GM23338 (cell line): ENCODE data around the gene CCDC97. TPM values are rescaled to one million over a fixed set of nuclear protein-coding genes. Genes with fewer than 3 reads are reported as not detected.
A peak's percentile ranks its signal among the peaks of the same experiment; 100 is the strongest.

Source experiments
- ATAC-seq: fragments of 200-7000 bp; cut with Tn5 transposase; 3 replicates; pipeline ENCODE4 v1.9.1; 2020
- DNase-seq: peaks from one replicate; pipeline ENCODE4 v3.0.0-alpha.2; 2015; ENCODE audit warnings: low spot score
- H2AFZ ChIP-seq: fragments of 200-600 bp; sonication (generic); 2 replicates; pipeline ENCODE4 v1.8.0; 2016; ENCODE audit warnings: antibody characterized with exemption, mild to moderate bottlenecking, moderate library complexity
- H3F3A ChIP-seq: fragments of 200-600 bp; sonication (generic); replicated peaks from 2 replicates; pipeline ENCODE4 v1.8.0; 2017; ENCODE audit warnings: antibody characterized with exemption, mixed run types, low read depth
- H3K27ac ChIP-seq: fragments of 200-600 bp; sonication (generic); 2 replicates; pipeline ENCODE4 v1.6.1; 2016; ENCODE audit warnings: low read depth
- H3K27me3 ChIP-seq: fragments of 200-600 bp; sonication (generic); 2 replicates; pipeline ENCODE4 v1.8.0; 2016; ENCODE audit warnings: mild to moderate bottlenecking, mixed run types, moderate library complexity; ENCODE audit not compliant: insufficient read depth
- H3K36me3 ChIP-seq: fragments of 200-600 bp; sonication (generic); 2 replicates; pipeline ENCODE4 v1.8.0; 2016; ENCODE audit warnings: mild to moderate bottlenecking; ENCODE audit not compliant: insufficient read depth
- H3K4me1 ChIP-seq: fragments of 200-600 bp; sonication (generic); 2 replicates; pipeline ENCODE4 v1.8.0; 2016; ENCODE audit warnings: mild to moderate bottlenecking, moderate library complexity; ENCODE audit not compliant: insufficient read depth
- H3K4me2 ChIP-seq: fragments of 200-600 bp; sonication (generic); 2 replicates; pipeline ENCODE4 v1.7.1; 2017; ENCODE audit warnings: mixed run types
- H3K4me3 ChIP-seq: fragments of 200-600 bp; sonication (generic); 2 replicates; pipeline ENCODE4 v1.6.1; 2016; ENCODE audit warnings: mixed run types
- H3K79me2 ChIP-seq: fragments of 200-600 bp; sonication (generic); replicated peaks from 2 replicates; pipeline ENCODE4 v1.8.0; 2017; ENCODE audit warnings: mild to moderate bottlenecking; ENCODE audit not compliant: insufficient read depth
- H3K9me2 ChIP-seq: fragments of 200-600 bp; sonication (generic); 2 replicates; pipeline ENCODE4 v1.8.0; 2017; ENCODE audit not compliant: insufficient read depth
- H4K20me1 ChIP-seq: fragments of 200-600 bp; sonication (generic); replicated peaks from 2 replicates; pipeline ENCODE4 v1.8.0; 2017; ENCODE audit warnings: mild to moderate bottlenecking; ENCODE audit not compliant: insufficient read depth
- H3K27ac Mint-ChIP-seq: 2 replicates; pipeline ENCODE4 v1.8.0; 2020; ENCODE audit warnings: inconsistent platforms, mild to moderate bottlenecking, moderate library complexity, mixed read lengths
- H3K27me3 Mint-ChIP-seq: 3 replicates; pipeline ENCODE4 v1.8.0; 2022; ENCODE audit warnings: low read depth, mild to moderate bottlenecking, moderate library complexity, mixed read lengths, inconsistent platforms; ENCODE audit not compliant: insufficient read depth, poor library complexity
- H3K36me3 Mint-ChIP-seq: 3 replicates; pipeline ENCODE4 v1.8.0; 2021; ENCODE audit warnings: low read depth, mild to moderate bottlenecking, inconsistent platforms, moderate library complexity, mixed read lengths
- H3K4me1 Mint-ChIP-seq: 3 replicates; pipeline ENCODE4 v1.8.0; 2020; ENCODE audit warnings: mild to moderate bottlenecking, inconsistent platforms, mixed read lengths
- H3K4me3 Mint-ChIP-seq: 3 replicates; pipeline ENCODE4 v1.8.0; 2021; ENCODE audit warnings: moderate library complexity, mild to moderate bottlenecking, inconsistent platforms, mixed read lengths
- H3K9me3 Mint-ChIP-seq: 3 replicates; pipeline ENCODE4 v1.8.0; 2020; ENCODE audit warnings: moderate library complexity, mild to moderate bottlenecking, inconsistent platforms, mixed read lengths
- CREB1 ChIP-seq: fragments of 250-450 bp; sonication (Bioruptor Pico); IDR thresholded peaks from 2 replicates; pipeline ENCODE4 v1.5.0; 2020; ENCODE audit warnings: low read depth, mild to moderate bottlenecking, moderate library complexity
- ETS1 ChIP-seq: IDR thresholded peaks from 2 replicates; pipeline ENCODE4 v1.6.1; 2016; ENCODE audit warnings: antibody characterized with exemption
- EZH2 ChIP-seq: fragments of 200-600 bp; sonication (generic); IDR thresholded peaks from one replicate; pipeline ENCODE4 v1.8.0; 2017; ENCODE audit warnings: antibody characterized with exemption, mild to moderate bottlenecking, low read depth; ENCODE audit not compliant: unreplicated experiment
- EZH2phosphoT487 ChIP-seq: fragments of 200-600 bp; sonication (generic); IDR thresholded peaks from one replicate; pipeline ENCODE4 v1.8.1; 2018; ENCODE audit warnings: antibody characterized with exemption; ENCODE audit not compliant: unreplicated experiment
- JUNB ChIP-seq: IDR thresholded peaks from one replicate; pipeline ENCODE4 v1.6.1; 2016; ENCODE audit warnings: antibody characterized with exemption; ENCODE audit not compliant: unreplicated experiment
- NANOG ChIP-seq: IDR thresholded peaks from 2 replicates; pipeline ENCODE4 v1.6.1; 2016; ENCODE audit warnings: antibody characterized with exemption, borderline replicate concordance
- POLR2AphosphoS5 ChIP-seq: IDR thresholded peaks from 2 replicates; pipeline ENCODE4 v1.6.1; 2016; ENCODE audit warnings: antibody characterized with exemption, low read depth
- REST ChIP-seq: IDR thresholded peaks from one replicate; pipeline ENCODE4 v1.6.1; 2018; ENCODE audit warnings: antibody characterized with exemption; ENCODE audit not compliant: unreplicated experiment
- STAT1 ChIP-seq: IDR thresholded peaks from one replicate; pipeline ENCODE4 v1.6.1; 2016; ENCODE audit warnings: antibody characterized with exemption; ENCODE audit not compliant: unreplicated experiment
- polyA plus RNA-seq: library from polyadenylated mRNA; unstranded; fragments of >200 nt; fragmentation: Nextera tagmentation; extraction: Ambion mirVana; gene quantifications from 2 replicates; pipeline ENCODE4 v1.2.1, GENCODE V29; 2016
- total RNA-seq: library from RNA; depleted of rRNA; stranded (reverse); fragments of >200 nt; shearing (Covaris generic); gene quantifications from 2 replicates; pipeline ENCODE4 v1.2.3, GENCODE V29; 2014

Gene CCDC97
- total and polyA plus RNA-seq, 2 experiments from 2014 or later, result 8.0 to 11.0 TPM

- no peak for TF ChIP-seq POLR2AphosphoS5
Observed at GRCh38 chr19:41359741-41360140, 49.8 kb downstream of the CCDC97 start (continued).

GRCh38 chr19:41362143-41362847, 52.3 kb downstream of the CCDC97 start:
- Histone ChIP-seq H4K20me1 (no peaks in the 10 kb centered on the region), H3F3A (0 out of 2 replicates have a peak, but pooled peaks cover 4% of the 10 kb centered on the region), H3K4me3 (no peak overlapping the region), H2AFZ (no peak overlapping the region), H3K79me2 (peaks cover 6% of the 10 kb centered on the region; the same call in 1 of the 2 replicates), H3K27ac (no peak overlapping the region), H3K9me2 (0 out of 2 replicates have a peak, but pooled peaks cover 4% of the 10 kb centered on the region), H3K4me1 (no peaks in the 10 kb centered on the region), H3K27me3 (no peaks in the 10 kb centered on the region), H3K36me3 (no peaks in the 10 kb centered on the region), H3K4me2 (no peak overlapping the region)
- Mint-ChIP-seq H3K27me3 (peaks cover 9% of the 10 kb centered on the region), H3K9me3 (no peaks in the 10 kb centered on the region), H3K4me1 (peaks cover 3% of the 10 kb centered on the region; the same call in 2 of the 3 replicates), H3K36me3 (no peaks in the 10 kb centered on the region), H3K4me3 (no peak overlapping the region), H3K27ac (no peak overlapping the region)
- ATAC-seq (no peak), DNase-seq (no peak)
- TF ChIP-seq EZH2 (no peak), CREB1 (CRISPR knock-in tag) (no peak), STAT1 (no peak)

GRCh38 chr19:41363371-41363752, 53.4 kb downstream of the CCDC97 start:
- ATAC-seq, result no peak
- 0 out of 2 replicates have a peak, but pooled peaks cover 4% of the 10 kb centered on the region for H3F3A ChIP-seq
- Mint-ChIP-seq H3K27ac (peak overlapping the region; percentile 98; the same call in 1 of the 2 replicates), H3K27me3 (peaks cover 8% of the 10 kb centered on the region), H3K4me1 (peaks cover 3% of the 10 kb centered on the region; the same call in 1 of the 3 replicates), H3K9me3 (no peaks in the 10 kb centered on the region), H3K36me3 (no peaks in the 10 kb centered on the region), H3K4me3 (peak overlapping the region; percentile 87)
- 0 out of 2 replicates have a peak, but pooled peaks cover 4% of the 10 kb centered on the region for H3K9me2 ChIP-seq
- peak overlapping the region; percentile 60 for H3K4me3 ChIP-seq
- peak overlapping the region; percentile 69 for H3K4me2 ChIP-seq
- no peaks in the 10 kb centered on the region for H3K4me1 ChIP-seq
- peaks cover 6% of the 10 kb centered on the region; the same call in 1 of the 2 replicates for H3K79me2 ChIP-seq
- no peak for DNase-seq
- no peak overlapping the region for H3K27ac ChIP-seq
- H3K36me3 ChIP-seq, result no peaks in the 10 kb centered on the region
- no peak overlapping the region for H2AFZ ChIP-seq
- no peaks in the 10 kb centered on the region for H3K27me3 ChIP-seq
- no peaks in the 10 kb centered on the region for H4K20me1 ChIP-seq
- no peak for TF ChIP-seq NANOG
- no peak for TF ChIP-seq ETS1
- TF ChIP-seq JUNB, result no peak
- no peak for TF ChIP-seq REST
- TF ChIP-seq EZH2phosphoT487, result no peak
